ENCODE data around the gene IFT81. TPM values are rescaled to one million over a fixed set of nuclear protein-coding genes. Genes with fewer than 3 reads are reported as not detected.

Gene IFT81
- polyA plus RNA-seq, 3 donors, result 0.39 to 0.97 (median 0.47) TPM

- Histone ChIP-seq H3K36me3 (replicated peaks in 1 of 2; ENCODE audit: control insufficient read depth in 1 of 2, insufficient read depth in 2 of 2, low read length in 2 of 2) (no peaks in the 10 kb centered on the region), H3K4me3 (replicated peaks in 1 of 3; ENCODE audit: low read depth in 2 of 3, low read length in 3 of 3) (no peak overlapping the region), H3K9ac (ENCODE audit: insufficient read depth, low read length, poor library complexity, severe bottlenecking) (no peak overlapping the region), H3K4me1 (ENCODE audit: control insufficient read depth in 1 of 2, insufficient read depth in 2 of 2, low read length in 2 of 2) (no peaks in the 10 kb centered on the region), H2AFZ (ENCODE audit: insufficient read depth, low read depth, low read length, poor library complexity, severe bottlenecking) (no peak overlapping the region), H3K4me2 (replicated peaks; ENCODE audit: extremely low read depth, low read length, poor library complexity, severe bottlenecking) (no peak overlapping the region), H4K20me1 (ENCODE audit: insufficient read depth, low read length) (no peaks in the 10 kb centered on the region), H3K27ac (ENCODE audit: low read depth in 1 of 2, low read length in 2 of 2) (no peak overlapping the region), H3K79me2 (ENCODE audit: insufficient read depth, low read length) (no peaks in the 10 kb centered on the region), H3K9me3 (replicated peaks in 1 of 2; ENCODE audit: control insufficient read depth in 1 of 2, insufficient read depth in 1 of 2, low read length in 2 of 2) (no peaks in the 10 kb centered on the region), H3K27me3 (ENCODE audit: control insufficient read depth in 2 of 2, insufficient read depth in 2 of 2, low read length in 2 of 2) (no peaks in the 10 kb centered on the region)
- no peak overlapping the region for H3K27ac Mint-ChIP-seq
- TF ChIP-seq, protein P1, sequence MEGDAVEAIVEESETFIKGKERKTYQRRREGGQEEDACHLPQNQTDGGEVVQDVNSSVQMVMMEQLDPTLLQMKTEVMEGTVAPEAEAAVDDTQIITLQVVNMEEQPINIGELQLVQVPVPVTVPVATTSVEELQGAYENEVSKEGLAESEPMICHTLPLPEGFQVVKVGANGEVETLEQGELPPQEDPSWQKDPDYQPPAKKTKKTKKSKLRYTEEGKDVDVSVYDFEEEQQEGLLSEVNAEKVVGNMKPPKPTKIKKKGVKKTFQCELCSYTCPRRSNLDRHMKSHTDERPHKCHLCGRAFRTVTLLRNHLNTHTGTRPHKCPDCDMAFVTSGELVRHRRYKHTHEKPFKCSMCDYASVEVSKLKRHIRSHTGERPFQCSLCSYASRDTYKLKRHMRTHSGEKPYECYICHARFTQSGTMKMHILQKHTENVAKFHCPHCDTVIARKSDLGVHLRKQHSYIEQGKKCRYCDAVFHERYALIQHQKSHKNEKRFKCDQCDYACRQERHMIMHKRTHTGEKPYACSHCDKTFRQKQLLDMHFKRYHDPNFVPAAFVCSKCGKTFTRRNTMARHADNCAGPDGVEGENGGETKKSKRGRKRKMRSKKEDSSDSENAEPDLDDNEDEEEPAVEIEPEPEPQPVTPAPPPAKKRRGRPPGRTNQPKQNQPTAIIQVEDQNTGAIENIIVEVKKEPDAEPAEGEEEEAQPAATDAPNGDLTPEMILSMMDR (IDR thresholded peaks at IDR 0.05), result no peak
- peaks cover 0 to 2% (median 0%) of the 10 kb centered on the region in 3 donors for H3K27me3 Mint-ChIP-seq (ENCODE audit: low read depth in 3 of 3)
- H3K4me1 Mint-ChIP-seq, result no peaks in the 10 kb centered on the region
- WGBS (ENCODE audit: insufficient coverage), result 86% methylated on average over 1 of the region's 6 CpGs
- DNase-seq, result no peak
- H3K9me3 Mint-ChIP-seq, result peaks cover 0 to 2% (median 0%) of the 10 kb centered on the region in 7 donors
- no peaks in the 10 kb centered on the region for H3K36me3 Mint-ChIP-seq
- intact Hi-C loops (cut with micrococcal nuclease), result no loop called here
- H3K4me3 Mint-ChIP-seq, result no peak overlapping the region
These were observed 50.3 kb downstream of the IFT81 start for GRCh38 chr12:110174373-110174996.

GRCh38 chr12:110175201-110175600 lies 51.0 kb downstream of the IFT81 start:
- no peaks in the 10 kb centered on the region for H3K27me3 ChIP-seq (ENCODE audit: control insufficient read depth in 2 of 2, insufficient read depth in 2 of 2, low read length in 2 of 2)
- no peaks in the 10 kb centered on the region for H3K9me3 ChIP-seq (replicated peaks in 1 of 2; ENCODE audit: control insufficient read depth in 1 of 2, insufficient read depth in 1 of 2, low read length in 2 of 2)
- no peaks in the 10 kb centered on the region for H3K79me2 ChIP-seq (ENCODE audit: insufficient read depth, low read length)
- H3K27me3 Mint-ChIP-seq (ENCODE audit: low read depth in 3 of 3), result no peaks in the 10 kb centered on the region
- H4K20me1 ChIP-seq (ENCODE audit: insufficient read depth, low read length), result no peaks in the 10 kb centered on the region
- TF ChIP-seq, protein P1 (IDR thresholded peaks at IDR 0.05), result no peak
- intact Hi-C loops (cut with micrococcal nuclease), result no loop called here
- DNase-seq, result no peak
- no peak overlapping the region for H2AFZ ChIP-seq (ENCODE audit: insufficient read depth, low read depth, low read length, poor library complexity, severe bottlenecking)
- H3K9ac ChIP-seq (ENCODE audit: insufficient read depth, low read length, poor library complexity, severe bottlenecking), result no peak overlapping the region
- H3K4me1 Mint-ChIP-seq, result no peaks in the 10 kb centered on the region
- H3K4me3 Mint-ChIP-seq, result no peak overlapping the region
- no peaks in the 10 kb centered on the region for H3K36me3 ChIP-seq (replicated peaks in 1 of 2; ENCODE audit: control insufficient read depth in 1 of 2, insufficient read depth in 2 of 2, low read length in 2 of 2)
- H3K36me3 Mint-ChIP-seq, result no peaks in the 10 kb centered on the region
- H3K4me1 ChIP-seq (ENCODE audit: control insufficient read depth in 1 of 2, insufficient read depth in 2 of 2, low read length in 2 of 2), result no peaks in the 10 kb centered on the region
- no peak overlapping the region for H3K4me2 ChIP-seq (replicated peaks; ENCODE audit: extremely low read depth, low read length, poor library complexity, severe bottlenecking)
- H3K27ac ChIP-seq (ENCODE audit: low read depth in 1 of 2, low read length in 2 of 2), result no peak overlapping the region
- no peak overlapping the region for H3K27ac Mint-ChIP-seq
- peaks cover 0 to 2% (median 0%) of the 10 kb centered on the region in 7 donors for H3K9me3 Mint-ChIP-seq
- WGBS (ENCODE audit: insufficient coverage), result no CpG with 5 or more reads among the region's 4 CpGs
- no peak overlapping the region for H3K4me3 ChIP-seq (replicated peaks in 1 of 3; ENCODE audit: low read depth in 2 of 3, low read length in 3 of 3)

All from CD14-positive monocyte (primary cell).